ENCODE measurements around the gene SETD6.
A peak's percentile ranks its signal among the peaks of the same experiment; 100 is the strongest.
"Not testable (repeated sequence)": the region's sequence is repeated elsewhere in the genome, so short reads cannot be mapped to it uniquely, and the experiment has no call there.

SETD6 gene

DNA sequence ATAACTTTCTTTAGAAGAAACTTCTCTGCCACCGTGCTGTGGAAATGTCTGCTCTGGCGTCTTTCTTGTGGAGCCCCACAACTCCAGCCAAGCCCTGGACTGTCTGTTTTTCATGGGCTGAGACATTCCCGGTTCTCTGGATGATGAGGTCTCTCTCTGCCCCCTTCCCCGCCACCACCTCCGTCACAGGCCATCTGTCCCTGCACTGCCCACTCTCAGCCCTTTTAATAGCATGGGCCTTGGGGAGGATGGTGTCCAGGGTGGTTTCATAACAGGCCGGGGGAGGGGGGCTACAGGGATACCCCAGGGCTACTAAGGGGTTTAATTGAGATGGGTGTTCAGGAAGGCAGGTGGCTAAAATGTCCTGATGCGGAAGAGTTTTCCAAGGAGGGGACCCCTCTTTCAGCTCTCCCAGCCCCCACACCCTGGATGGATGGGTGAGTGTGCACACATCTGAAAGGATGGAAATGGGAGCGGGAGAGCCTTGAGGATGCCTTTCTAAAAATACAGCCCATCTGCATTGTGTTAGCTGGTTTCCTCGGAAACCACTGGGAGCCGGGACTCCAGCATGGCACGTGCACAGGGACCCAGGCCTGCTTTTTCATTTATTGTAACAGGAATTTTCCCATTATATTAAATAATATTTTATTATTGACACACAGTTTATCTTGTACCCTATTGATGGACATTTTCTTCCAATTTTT lies 30.0 kb upstream of the SETD6 start:
- H3K4me3 ChIP-seq (ENCODE audit: low read depth, low read length) = no peak overlapping the region
- TF ChIP-seq, protein P1, sequence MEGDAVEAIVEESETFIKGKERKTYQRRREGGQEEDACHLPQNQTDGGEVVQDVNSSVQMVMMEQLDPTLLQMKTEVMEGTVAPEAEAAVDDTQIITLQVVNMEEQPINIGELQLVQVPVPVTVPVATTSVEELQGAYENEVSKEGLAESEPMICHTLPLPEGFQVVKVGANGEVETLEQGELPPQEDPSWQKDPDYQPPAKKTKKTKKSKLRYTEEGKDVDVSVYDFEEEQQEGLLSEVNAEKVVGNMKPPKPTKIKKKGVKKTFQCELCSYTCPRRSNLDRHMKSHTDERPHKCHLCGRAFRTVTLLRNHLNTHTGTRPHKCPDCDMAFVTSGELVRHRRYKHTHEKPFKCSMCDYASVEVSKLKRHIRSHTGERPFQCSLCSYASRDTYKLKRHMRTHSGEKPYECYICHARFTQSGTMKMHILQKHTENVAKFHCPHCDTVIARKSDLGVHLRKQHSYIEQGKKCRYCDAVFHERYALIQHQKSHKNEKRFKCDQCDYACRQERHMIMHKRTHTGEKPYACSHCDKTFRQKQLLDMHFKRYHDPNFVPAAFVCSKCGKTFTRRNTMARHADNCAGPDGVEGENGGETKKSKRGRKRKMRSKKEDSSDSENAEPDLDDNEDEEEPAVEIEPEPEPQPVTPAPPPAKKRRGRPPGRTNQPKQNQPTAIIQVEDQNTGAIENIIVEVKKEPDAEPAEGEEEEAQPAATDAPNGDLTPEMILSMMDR (IDR thresholded peaks at IDR 0.05; ENCODE audit: borderline replicate concordance, insufficient read depth, low read depth, low read length) = no peak

DNA sequence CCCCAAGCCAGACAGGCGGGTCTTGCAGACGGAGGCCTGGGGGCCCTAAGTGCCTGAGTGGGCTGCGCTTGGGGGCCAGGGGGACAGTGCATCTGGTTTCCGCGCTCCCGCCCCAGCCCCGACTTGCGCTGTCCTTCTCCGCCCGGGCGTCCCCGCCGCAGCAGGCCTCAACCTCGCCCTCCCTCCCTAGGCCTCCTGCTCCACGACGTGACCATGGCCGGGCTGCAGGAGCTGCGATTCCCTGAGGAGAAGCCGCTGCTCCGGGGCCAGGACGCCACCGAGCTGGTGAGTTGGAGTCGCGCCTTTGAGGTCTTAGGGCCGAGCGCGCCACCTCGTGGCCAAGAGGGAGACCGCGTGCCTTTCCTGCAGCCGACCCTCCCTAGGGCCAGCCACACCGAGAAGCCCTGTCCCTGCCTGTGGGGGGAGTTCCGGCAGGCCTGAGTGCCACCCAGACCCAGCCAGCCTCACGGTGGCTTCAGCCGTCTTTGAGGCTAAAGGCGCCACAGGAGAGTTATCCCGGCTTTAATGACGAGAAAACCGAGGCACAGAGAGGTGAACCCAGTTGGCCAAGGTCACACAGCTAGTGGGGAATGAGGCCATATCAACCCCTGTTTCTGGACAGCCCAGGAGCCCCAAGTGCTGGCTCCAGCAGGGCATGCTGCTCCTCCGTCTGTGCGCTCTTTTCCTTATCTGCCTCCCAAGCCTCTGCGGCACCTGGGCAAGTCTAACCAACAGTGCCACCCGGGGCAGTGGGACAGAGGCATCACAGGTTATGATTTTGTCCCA lies 27.6 kb upstream of the SETD6 start:
- H3K4me3 ChIP-seq (ENCODE audit: low read depth, low read length) = no peak overlapping the region

DNA sequence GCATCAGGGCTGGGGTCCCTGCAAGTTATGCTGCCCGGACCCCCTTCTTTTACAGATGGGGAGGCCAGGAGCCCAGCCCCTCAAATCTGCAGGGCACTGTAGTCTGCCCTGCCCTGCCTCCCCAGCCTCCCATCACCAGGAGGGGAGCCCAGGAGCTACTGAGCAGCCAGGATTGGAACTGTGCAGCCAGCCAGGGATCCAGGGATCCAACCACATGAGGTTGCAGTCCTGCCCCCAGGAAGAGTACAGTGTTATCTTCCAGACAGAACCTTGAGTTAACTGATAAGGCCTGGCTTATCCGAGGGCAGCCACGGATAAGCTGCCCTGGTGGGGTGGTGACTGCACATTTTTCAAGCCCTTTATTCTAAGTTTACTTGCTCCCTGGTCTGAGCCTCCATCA lies 26.8 kb upstream of the SETD6 start:
- no peak overlapping the region for H3K4me3 ChIP-seq (ENCODE audit: low read depth, low read length)
- TF ChIP-seq, protein P1 (IDR thresholded peaks at IDR 0.05; ENCODE audit: borderline replicate concordance, insufficient read depth, low read depth, low read length) = no peak

More for the DNA sequence above, 27.6 kb upstream of the SETD6 start:
- TF ChIP-seq, protein P1 (IDR thresholded peaks at IDR 0.05; ENCODE audit: borderline replicate concordance, insufficient read depth, low read depth, low read length) = peak; percentile 93

DNA sequence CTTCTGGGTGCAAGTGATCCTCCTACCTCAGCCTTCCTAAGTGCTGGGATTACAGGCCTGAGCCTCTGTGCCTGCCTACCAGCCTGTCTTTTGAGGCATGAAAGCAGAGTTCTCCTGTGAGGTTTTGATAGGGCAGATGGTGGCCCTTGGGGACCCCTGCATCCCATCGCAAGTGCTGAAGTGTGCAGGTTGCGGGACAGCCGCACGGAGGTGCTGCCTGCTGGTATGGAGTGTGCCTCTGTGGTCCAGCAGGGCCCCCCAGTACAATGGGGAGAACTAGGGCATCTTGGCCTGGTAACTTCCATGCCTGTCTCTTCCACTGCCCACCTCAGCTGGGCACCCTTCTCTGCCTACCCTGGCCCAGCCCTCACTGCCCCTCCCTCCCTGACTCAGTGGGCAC lies 25.3 kb upstream of the SETD6 start:
- TF ChIP-seq, protein P1 (IDR thresholded peaks at IDR 0.05; ENCODE audit: borderline replicate concordance, insufficient read depth, low read depth, low read length) = no peak

DNA sequence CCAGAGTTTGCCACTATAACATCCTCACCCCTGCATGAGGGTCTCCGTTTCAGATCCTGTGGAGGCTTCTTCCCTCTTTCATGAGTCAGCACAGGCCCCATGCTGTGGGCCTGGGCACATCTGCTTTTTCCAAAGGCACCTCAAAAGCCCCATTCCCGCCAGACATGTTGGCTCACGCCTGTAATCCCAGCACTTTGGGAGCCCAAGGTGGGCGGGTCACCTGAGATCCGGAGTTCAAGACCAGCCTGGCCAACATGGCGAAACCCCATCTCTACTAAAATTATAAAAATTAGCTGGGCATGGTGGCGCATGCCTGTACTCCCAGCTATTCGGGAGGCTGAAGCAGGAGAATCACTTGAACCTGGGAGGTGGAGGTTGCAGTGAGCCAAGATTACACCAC lies 24.8 kb upstream of the SETD6 start:
- H3K4me3 ChIP-seq (ENCODE audit: low read depth, low read length) = not testable (repeated sequence)

More for the DNA sequence above, 25.3 kb upstream of the SETD6 start:
- no peak overlapping the region for H3K4me3 ChIP-seq (ENCODE audit: low read depth, low read length)

DNA sequence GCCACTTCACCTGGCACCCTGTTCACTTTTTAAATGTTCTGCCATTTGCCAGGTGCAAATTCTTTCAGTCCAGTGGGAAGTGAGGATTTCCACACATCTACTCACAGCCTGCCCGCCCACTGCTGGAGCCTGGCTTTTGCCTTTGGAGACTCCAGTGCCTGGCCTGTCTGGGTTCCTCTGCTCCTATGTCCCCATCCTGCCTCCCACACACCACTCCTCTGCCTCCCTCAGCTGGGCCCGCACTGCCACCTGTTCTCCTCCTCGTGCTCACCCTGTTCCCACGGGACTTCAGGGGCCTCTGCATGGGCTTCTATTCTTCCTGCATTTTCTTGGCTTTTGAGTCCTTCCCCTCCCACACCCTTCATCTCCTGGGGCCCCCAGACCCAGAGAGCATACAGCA lies 23.3 kb upstream of the SETD6 start:
- TF ChIP-seq, protein P1 (IDR thresholded peaks at IDR 0.05; ENCODE audit: borderline replicate concordance, insufficient read depth, low read depth, low read length) = no peak
- H3K4me3 ChIP-seq (ENCODE audit: low read depth, low read length) = no peak overlapping the region

DNA sequence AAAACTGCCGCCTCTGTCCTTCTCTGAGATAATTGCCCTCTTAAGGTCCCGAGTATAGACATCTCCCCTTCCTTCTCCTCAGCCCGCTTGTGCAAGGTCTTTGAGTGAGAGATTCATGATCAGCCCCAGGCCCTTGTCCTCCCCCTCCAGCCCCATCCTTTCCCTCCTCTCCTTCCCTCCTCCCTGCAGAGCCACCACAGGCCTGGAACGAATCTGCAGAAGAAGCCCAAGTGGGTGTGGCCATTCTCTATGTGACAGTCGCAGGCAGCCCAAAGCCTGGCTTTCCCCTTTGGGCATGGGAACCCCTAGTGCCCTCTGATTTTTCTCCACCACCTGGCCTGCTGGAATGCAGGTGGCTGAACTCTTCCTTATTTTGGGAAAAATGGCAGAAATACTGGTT lies 22.6 kb upstream of the SETD6 start:
- TF ChIP-seq, protein P1 (IDR thresholded peaks at IDR 0.05; ENCODE audit: borderline replicate concordance, insufficient read depth, low read depth, low read length) = no peak
- H3K4me3 ChIP-seq (ENCODE audit: low read depth, low read length) = no peak overlapping the region

Measured in GM12875 (cell line).